Activated naive CD4-positive, alpha-beta T cell treated with anti-CD3 and anti-CD28 coated beads, Interleukin-2, amount 10 ng/mL, durations not matched to agents 7 days and 5 days (primary cell): ENCODE measurements around the gene U2AF2.

Experiments
- CTCF ChIA-PET: fragments of 350-600 bp; sonication (Branson Sonifier 250); formaldehyde crosslinking; loops from one replicate; lab custom pipeline; 2021; ENCODE audit warnings: antibody characterized with exemption; lab: Charles Lee
- DNase-seq: peaks from one replicate; pipeline ENCODE4 v3.0.0-alpha.2; 2020
- H3K27ac Mint-ChIP-seq: one replicate; pipeline ENCODE4 v1.8.0; 2021; ENCODE audit warnings: mild to moderate bottlenecking, moderate library complexity, mixed read lengths
- H3K27me3 Mint-ChIP-seq: one replicate; pipeline ENCODE4 v1.8.0; 2021; ENCODE audit warnings: mild to moderate bottlenecking, mixed read lengths
- H3K36me3 Mint-ChIP-seq: one replicate; pipeline ENCODE4 v1.8.0; 2021; ENCODE audit warnings: mixed read lengths
- H3K4me1 Mint-ChIP-seq: one replicate; pipeline ENCODE4 v1.8.0; 2021; ENCODE audit warnings: mixed read lengths
- H3K4me3 Mint-ChIP-seq: one replicate; pipeline ENCODE4 v1.8.0; 2021; ENCODE audit warnings: mild to moderate bottlenecking, moderate library complexity, mixed read lengths
- H3K9me3 Mint-ChIP-seq: one replicate; pipeline ENCODE4 v1.8.0; 2021; ENCODE audit warnings: mixed read lengths

U2AF2 gene

DNA sequence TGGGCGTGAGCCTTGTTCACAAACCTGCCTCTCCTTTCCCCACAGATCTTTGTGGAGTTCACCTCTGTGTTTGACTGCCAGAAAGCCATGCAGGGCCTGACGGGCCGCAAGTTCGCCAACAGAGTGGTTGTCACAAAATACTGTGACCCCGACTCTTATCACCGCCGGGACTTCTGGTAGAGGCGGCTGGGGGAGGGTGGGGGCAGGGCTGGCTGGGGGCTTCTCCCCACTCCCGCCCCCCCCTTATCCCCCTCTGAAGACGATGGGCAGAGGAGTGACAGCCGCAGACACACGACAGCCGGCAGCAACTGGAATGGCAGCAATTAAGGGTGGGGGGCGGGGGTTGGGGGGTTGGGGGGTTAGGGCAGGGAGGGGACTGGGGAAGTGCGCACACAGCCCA, 19.1 kb downstream of the U2AF2 start:
- Mint-ChIP-seq H3K27me3 (no peaks in the 10 kb centered on the region), H3K36me3 (peaks cover 50% of the 10 kb centered on the region), H3K27ac (peak overlapping the region; percentile 81), H3K9me3 (no peaks in the 10 kb centered on the region), H3K4me3 (peak overlapping the region; percentile 40), H3K4me1 (peaks cover 48% of the 10 kb centered on the region)
- CTCF ChIA-PET: interaction anchor here (1.1 kb wide), 1 partner anchor 41 kb away, joined by 4 read pairs; no protein-coding TSS in a partner anchor
- DNase-seq: no peak

DNA sequence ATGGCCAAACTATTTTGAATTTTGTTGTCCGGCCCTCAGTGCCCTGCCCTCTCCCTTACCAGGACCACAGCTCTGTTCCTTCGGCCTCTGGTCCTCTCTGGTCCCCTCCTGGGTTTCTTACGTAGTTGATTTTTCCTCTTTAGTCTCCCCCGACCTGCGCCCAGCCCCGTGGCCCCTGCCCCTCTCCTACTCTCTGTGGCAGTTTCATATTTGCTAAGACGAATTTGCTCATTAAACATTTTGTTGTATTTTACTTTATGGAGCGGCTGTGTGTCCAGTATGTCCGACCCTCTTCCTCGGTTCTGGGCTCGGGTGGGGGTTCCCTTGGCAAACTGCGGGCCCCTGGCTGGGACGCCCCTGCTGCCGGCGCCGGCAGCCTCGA, 19.6 kb downstream of the U2AF2 start:
- H3K36me3 Mint-ChIP-seq: peaks cover 50% of the 10 kb centered on the region
- CTCF ChIA-PET: no interaction called here

DNA sequence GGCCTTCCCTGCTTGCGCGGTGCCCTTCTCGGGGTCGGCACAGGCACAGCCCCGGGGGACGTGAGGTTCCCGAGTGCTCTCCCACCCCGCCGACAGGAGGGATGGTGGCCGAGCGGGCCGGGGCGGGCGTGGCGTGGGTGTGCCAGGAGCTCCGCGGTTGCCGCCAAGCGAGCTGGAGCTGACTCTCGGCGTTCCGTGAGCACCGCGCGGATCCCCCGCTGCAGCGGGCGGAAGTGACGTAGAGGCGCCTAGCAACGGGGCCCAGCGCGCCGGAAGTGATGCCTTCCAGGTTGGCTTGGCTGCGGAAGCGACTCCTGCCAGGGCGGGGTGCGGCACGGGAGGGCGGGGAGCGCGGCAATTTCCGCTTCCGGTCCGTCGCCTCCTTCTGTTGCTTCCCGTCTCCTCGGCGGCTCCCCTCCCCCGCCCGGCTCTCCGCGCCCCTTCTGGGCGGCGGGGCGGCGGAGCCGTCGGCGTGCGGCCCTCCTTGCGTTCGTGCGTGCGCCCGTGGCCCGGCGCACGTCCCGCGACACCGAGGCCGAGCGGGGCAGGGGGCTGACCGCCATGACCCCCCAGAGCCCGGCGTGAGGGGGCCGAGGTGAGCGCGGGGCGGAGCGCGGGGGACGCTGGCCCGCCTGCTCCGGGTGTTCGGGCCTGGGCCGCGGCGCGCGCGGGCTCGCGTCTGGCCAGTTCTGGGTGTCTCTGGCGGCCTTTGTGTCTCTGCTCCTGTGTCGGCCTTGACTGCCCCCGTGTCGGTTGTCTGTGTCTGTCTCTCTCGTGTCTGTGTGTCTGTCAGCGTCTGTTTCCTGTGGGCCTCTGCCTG, 20.2 kb downstream of the U2AF2 start, which contains the start of gene EPN1:
Gene EPN1 (plus strand): TSS at position 386 of the 820 bp plus-strand sequence. CDS start 3,402 bp downstream, outside the sequence.
- no peaks in the 10 kb centered on the region for H3K9me3 Mint-ChIP-seq
- peaks cover 53% of the 10 kb centered on the region for H3K36me3 Mint-ChIP-seq
- peak within 1 kb of the TSS; percentile 91 for H3K27ac Mint-ChIP-seq
- peak within 1 kb of the TSS; percentile 92 for H3K4me3 Mint-ChIP-seq
- peak; percentile 99 for DNase-seq
- no peaks in the 10 kb centered on the region for H3K27me3 Mint-ChIP-seq
- peaks cover 54% of the 10 kb centered on the region for H3K4me1 Mint-ChIP-seq
- CTCF ChIA-PET: interaction anchor here (1.5 kb wide), 1 partner anchor 20 kb away, joined by 3 read pairs; the partner anchor contains the start of gene U2AF2

More for the DNA sequence above, 19.6 kb downstream of the U2AF2 start:
- H3K27ac Mint-ChIP-seq: peak overlapping the region; percentile 83
- H3K4me1 Mint-ChIP-seq: peaks cover 50% of the 10 kb centered on the region
- H3K27me3 Mint-ChIP-seq: no peaks in the 10 kb centered on the region
- H3K4me3 Mint-ChIP-seq: peak overlapping the region; percentile 44
- H3K9me3 Mint-ChIP-seq: no peaks in the 10 kb centered on the region
- no peak for DNase-seq

DNA sequence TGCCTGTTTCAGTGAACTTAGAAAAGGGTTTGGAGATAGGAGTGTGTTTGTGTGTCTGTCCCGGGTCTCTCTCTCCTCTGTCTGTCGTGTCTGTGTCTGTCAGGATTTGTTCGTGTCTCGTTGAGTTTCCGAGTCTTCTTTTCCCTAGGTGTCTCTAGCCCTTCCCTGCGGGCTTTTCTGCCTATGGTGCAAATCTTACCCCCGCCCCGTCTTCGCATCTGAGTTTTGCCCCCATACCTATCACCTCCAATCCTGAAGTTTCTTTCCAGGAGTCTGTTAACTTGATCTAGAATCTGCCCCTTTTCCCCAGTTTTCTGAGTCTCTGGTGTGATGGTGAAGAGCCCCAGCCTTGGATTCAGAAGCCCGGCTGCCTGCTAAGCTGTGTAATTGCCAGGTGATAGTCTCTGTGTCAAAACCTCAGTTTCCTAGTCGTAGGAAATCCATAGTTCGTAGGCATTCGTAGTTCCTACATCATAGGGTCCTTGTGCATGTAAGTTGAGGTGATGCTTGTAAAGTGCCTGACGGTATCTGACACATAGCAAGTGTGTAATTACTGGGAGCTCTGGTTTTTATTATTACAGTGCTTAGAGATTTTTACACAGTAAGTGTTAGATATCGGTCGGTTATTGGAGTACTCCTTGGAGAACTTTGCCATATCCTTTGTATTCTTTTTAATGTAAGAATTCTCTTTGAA, 21.0 kb downstream of the U2AF2 start:
- H3K27ac Mint-ChIP-seq: peak overlapping the region; percentile 91
- no peak for DNase-seq
- H3K36me3 Mint-ChIP-seq: peaks cover 48% of the 10 kb centered on the region
- H3K9me3 Mint-ChIP-seq: no peaks in the 10 kb centered on the region
- CTCF ChIA-PET: interaction anchor here (1.2 to 1.5 kb wide), 2 partner anchors 11 to 21 kb away, joined by 3 read pairs; partner anchors contain the start of gene U2AF2
- no peaks in the 10 kb centered on the region for H3K27me3 Mint-ChIP-seq
- H3K4me3 Mint-ChIP-seq: peak overlapping the region; percentile 92
- peaks cover 50% of the 10 kb centered on the region for H3K4me1 Mint-ChIP-seq

DNA sequence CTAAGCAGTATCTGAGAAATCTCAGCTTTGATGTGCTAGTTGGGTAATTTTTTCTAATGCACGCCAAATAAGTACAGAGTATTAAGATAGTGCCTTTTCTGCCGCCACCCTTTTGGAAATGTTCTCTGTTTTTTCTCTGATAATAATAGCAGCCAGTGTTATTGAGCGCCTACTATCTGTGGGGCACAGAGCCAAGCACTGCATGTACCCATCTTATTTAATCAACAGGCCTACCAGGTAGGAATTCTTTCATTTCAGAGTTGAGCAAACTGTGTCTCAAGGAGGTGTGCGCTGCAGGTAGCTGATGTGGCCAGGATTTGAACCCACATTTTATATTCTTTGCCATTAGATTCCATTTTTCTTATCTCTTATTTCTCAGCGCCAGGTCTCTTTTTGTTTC, 21.5 kb downstream of the U2AF2 start:
- peak overlapping the region; percentile 42 for H3K27ac Mint-ChIP-seq
- DNase-seq: no peak
- peaks cover 46% of the 10 kb centered on the region for H3K4me1 Mint-ChIP-seq

DNA sequence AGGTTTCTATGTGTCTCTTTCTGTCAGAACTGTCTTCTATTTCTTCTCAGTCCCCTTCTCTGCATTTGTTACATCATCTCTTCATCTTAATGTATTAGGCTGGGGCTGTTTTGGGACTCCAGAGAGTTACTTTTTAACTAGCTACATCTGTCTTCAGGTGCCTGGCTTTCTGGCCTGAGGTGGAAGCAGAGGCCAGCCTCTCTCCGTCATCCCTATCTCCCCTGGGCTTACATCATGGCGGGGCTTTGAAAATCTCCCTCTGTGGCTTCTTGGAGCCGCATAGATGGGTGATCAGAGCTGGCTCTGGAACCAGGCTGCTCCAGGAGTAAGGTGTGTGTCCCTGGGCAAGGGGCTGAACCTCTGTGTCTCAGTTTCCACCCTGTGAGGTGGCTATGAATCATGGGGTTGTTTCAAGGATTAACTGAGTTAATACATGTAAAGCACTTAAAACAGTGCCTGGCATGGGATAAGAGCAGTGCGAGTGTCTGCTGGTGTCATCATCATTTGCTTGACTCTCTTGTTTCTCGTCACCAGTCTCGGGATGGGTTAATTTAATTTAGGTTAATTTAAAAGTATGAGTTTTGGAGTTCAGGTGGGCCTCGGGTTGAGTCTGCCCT, 22.2 kb downstream of the U2AF2 start:
- CTCF ChIA-PET: interaction anchor here (1.2 to 1.5 kb wide), 2 partner anchors 13 to 22 kb away, joined by 3 read pairs; partner anchors contain the start of gene U2AF2
- Mint-ChIP-seq H3K27me3 (no peaks in the 10 kb centered on the region), H3K36me3 (peaks cover 41% of the 10 kb centered on the region), H3K27ac (peak overlapping the region; percentile 42), H3K9me3 (no peaks in the 10 kb centered on the region), H3K4me1 (peaks cover 46% of the 10 kb centered on the region), H3K4me3 (peak overlapping the region; percentile 92)
- DNase-seq: no peak

More for the DNA sequence above, 21.5 kb downstream of the U2AF2 start:
- H3K4me3 Mint-ChIP-seq: peak overlapping the region; percentile 92
- no peaks in the 10 kb centered on the region for H3K27me3 Mint-ChIP-seq
- CTCF ChIA-PET: interaction anchor here (1.2 to 1.5 kb wide), 2 partner anchors 12 to 22 kb away, joined by 3 read pairs; partner anchors contain the start of gene U2AF2
- peaks cover 43% of the 10 kb centered on the region for H3K36me3 Mint-ChIP-seq
- H3K9me3 Mint-ChIP-seq: no peaks in the 10 kb centered on the region

DNA sequence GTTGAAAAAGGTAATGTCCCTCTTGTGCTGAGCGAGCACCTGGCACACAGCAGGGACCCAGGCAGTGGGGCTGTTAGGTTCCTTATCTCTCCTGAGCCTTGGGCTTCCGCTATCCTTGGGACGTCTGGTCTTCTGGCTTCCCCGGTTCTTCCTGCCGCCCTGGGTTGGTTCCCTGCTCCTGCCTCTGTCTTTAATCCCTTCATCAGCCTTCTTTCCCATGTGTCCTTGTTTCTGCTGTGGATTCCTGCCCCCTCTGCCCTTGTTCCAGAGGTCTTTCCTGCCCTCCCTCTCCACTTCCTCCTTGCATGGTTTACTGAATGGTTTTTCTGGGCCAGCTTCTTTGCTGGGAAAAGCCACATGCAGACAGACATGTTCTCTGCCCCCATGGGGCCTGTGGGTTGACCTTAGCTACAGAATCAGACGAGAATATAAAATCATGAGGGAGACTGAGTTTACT, 22.8 kb downstream of the U2AF2 start:
- Mint-ChIP-seq H3K4me1 (peaks cover 46% of the 10 kb centered on the region), H3K27me3 (no peaks in the 10 kb centered on the region), H3K9me3 (no peaks in the 10 kb centered on the region), H3K36me3 (peaks cover 38% of the 10 kb centered on the region), H3K27ac (no peak overlapping the region), H3K4me3 (no peak overlapping the region)
- no peak for DNase-seq
- CTCF ChIA-PET: no interaction called here

DNA sequence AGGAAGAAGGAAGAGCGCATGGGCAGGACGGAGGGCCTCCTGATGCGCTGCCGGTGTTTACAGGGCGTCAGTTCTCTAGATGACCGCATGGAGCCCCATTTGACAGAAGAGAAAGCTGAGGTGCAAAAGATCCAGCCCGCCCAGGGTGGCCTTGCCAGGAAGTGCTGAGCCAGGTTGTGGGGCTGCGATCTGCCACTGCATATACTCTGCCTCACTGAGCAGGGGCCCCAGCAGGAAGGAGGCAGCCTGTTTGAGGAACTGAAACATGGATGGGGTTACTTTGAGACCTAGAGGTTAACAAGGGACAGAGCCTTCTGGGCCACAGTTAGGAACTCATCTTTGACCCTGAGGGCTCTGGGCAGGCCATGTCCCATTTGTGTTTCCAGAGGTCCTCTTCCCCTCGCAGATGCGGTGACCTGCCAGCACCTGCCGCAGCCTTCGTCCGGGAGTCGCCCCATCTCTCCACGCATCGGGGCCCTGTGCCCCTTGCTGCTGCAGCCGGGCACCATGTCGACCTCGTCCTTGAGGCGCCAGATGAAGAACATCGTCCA, 23.4 kb downstream of the U2AF2 start:
- no peaks in the 10 kb centered on the region for H3K27me3 Mint-ChIP-seq
- no peak overlapping the region for H3K27ac Mint-ChIP-seq
- H3K36me3 Mint-ChIP-seq: peaks cover 37% of the 10 kb centered on the region
- H3K4me3 Mint-ChIP-seq: no peak overlapping the region
- peaks cover 46% of the 10 kb centered on the region for H3K4me1 Mint-ChIP-seq
- no peak for DNase-seq
- CTCF ChIA-PET: no interaction called here
- no peaks in the 10 kb centered on the region for H3K9me3 Mint-ChIP-seq

DNA sequence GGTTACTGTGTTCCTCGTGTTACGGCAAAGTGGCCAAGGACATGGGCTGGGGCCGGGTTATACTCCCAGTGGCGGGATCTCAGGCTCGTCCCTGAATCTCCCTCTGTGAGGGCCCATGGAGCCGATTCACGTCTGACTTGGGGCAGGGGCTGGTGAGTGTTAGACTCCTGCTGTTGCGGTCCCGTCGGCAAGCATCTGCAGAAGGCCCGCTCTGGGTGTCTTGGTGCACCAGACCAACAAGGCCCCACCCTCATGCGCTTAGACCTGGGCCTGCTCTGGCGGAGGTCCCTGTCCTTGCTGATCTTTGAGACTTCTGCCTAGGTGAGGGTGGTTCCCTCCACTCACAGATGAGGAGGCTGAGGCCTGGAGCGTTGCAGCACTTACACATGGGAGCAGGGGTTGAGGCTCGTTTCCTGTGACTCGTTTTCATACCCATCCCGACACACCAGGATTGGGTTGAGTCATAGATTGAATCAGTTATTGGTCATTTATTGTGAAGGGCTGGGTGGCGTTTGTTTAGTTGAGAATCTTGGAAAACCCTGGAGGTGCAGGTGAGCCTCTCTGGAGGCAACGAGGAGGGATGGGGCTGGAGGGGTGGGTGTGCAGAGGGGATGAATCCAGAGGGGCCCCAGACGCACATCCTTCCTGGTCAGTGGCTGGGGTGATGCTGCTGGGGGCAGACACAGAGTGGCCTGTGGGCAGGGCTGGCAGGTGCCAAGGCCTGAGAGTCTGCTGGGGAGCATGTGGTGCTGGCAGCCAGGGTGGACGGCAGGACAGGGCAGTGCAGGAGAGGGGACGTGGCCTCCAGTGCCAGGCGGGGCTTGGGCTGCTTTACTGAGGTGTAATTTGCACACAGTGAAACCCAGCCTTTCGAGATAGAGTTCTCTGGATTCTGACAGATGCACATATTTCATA, 24.8 kb downstream of the U2AF2 start:
- Mint-ChIP-seq H3K4me3 (no peak overlapping the region), H3K27me3 (no peaks in the 10 kb centered on the region), H3K36me3 (peaks cover 31% of the 10 kb centered on the region), H3K4me1 (peaks cover 35% of the 10 kb centered on the region), H3K9me3 (no peaks in the 10 kb centered on the region), H3K27ac (no peak overlapping the region)
- CTCF ChIA-PET: no interaction called here
- DNase-seq: no peak

DNA sequence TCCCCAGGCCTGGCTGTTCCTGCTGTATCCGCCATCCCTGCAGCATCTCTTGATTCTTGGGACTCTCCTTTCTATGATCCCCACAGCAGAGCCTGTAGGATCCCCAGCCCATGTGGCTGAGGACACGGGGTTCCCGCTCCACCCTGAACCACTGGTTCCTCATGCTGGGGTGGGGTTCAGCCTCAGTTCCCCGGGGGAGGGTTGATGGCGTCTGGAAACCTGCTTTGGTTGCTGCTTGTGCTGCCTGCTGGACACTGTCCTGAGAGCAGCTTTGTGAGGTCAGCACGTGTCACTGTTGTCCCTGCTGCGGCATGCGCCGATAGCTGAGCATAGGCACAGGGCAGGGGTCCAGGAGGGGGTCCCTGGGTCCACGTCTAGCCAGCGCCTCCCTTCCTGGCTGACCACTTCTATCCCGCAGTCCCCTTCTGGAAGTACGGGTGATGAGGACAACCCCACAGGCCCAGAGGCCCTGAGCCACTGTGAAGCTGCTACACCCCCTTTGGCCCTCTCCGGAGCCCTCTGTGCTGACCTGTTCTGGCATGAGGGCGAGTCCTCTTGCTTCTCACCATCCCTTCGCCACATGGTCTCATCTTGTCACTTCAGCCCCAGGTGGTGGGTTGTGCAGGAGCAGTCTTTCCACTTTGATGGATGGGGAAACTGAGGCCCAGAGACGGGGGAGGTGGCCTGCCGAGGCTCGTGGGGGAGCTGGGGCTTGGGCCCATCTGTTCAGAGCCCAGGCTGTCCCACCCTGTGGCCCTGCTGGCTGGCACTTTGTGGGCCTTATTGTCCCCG, 25.7 kb downstream of the U2AF2 start:
- H3K27me3 Mint-ChIP-seq: no peaks in the 10 kb centered on the region
- H3K9me3 Mint-ChIP-seq: no peaks in the 10 kb centered on the region
- H3K27ac Mint-ChIP-seq: no peak overlapping the region
- CTCF ChIA-PET: no interaction called here
- no peak for DNase-seq
- H3K36me3 Mint-ChIP-seq: peaks cover 32% of the 10 kb centered on the region
- peaks cover 33% of the 10 kb centered on the region for H3K4me1 Mint-ChIP-seq
- H3K4me3 Mint-ChIP-seq: no peak overlapping the region

DNA sequence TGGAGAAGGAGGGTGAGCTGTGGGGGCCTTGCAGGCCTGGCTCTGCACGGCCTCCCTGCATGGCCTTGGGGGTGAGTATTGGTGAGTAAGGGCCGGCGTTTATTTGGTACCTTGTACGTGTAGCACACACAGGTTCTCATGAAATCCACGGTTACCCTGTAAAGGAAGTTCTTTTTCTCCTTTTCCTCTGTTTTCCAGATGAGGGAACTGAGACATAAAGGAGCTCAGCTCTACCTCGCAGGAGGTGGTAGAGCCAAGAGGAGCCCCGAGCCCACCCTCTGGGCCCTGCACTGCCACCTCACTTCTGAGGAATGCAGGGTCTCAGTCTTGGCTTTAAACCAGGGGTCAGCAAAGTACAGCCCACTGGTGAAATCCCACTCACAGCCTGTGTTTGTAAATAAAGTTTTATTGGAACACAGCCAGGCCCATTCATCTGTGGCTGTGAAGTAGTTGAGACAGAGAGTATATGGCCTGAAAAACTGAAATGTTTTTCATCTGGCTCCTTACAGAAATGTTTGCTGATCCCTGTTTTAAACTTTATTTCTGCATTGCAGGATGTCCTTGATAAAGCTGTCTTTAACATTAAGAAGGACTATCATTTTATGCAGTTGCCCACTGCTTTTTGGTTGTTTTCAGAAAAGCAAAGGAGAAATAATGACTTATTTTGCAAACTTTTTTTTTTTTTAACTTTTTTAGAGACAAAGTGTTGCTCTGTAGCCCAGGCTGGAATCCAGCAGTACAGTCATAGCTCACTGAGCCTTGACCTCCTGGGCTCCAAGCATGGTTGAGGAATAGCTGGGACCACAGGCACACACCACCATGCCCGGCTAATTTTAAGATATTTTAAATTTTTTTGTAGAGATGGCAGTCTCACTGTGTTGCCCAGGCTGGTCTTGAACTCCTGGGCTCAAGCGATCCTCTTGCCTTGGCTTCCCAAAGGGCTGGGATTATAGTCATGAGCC, 26.6 kb downstream of the U2AF2 start:
- H3K9me3 Mint-ChIP-seq: no peaks in the 10 kb centered on the region
- H3K27me3 Mint-ChIP-seq: no peaks in the 10 kb centered on the region
- no peak overlapping the region for H3K27ac Mint-ChIP-seq
- H3K4me3 Mint-ChIP-seq: no peak overlapping the region
- CTCF ChIA-PET: interaction anchor here (0.8 kb wide), 1 partner anchor 10 kb away, joined by 3 read pairs; no protein-coding TSS in a partner anchor
- H3K4me1 Mint-ChIP-seq: peaks cover 26% of the 10 kb centered on the region
- no peak for DNase-seq
- H3K36me3 Mint-ChIP-seq: peaks cover 36% of the 10 kb centered on the region
